NCI-H128 (cell line): ENCODE data around the gene CA10.

ENCODE experiments used
- DNase-seq: peaks from one replicate; lab custom pipeline; 2025; ENCODE audit not compliant: unreplicated experiment; lab: John Stamatoyannopoulos, UW

The CA10 gene

GRCh38 chr17:52049051-52049450 lies 109.5 kb downstream of the CA10 start:
- DNase-seq = no peak

DNA sequence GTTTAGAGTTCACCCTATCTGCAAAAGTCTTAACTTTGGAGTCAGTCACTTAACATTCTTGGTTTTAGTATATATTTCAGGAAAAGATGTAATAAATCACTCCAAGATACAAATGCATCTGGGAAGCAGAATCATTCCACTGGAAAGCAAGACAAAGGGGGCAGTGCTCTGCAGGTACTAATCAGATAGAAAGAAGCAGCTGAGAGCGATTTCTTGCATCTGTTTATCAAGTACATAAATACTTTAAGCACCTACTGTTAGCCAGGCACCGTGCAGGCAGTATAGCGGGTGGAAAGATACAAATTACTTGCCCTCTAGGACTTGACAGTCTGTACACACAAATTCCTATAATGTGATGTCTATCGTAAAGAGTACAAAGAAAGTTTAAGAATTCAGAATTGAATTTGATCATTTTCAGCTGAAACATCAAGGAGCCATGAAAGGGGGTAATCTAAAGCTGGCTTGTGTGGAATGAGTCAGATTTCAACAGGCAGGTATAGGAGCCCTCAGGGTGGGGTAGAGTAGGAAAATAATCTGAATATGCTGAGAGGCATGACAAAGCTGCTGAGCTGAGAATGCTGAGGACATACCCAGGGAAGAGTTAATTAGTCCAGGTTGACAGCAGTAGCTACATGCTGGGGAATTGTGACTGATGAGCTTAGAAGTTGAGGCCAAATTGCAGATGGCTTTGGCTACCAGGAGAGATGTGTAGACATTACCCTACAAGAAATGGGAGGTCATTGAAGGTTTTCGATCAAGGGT lies 110.2 kb downstream of the CA10 start:
- no peak for DNase-seq

DNA sequence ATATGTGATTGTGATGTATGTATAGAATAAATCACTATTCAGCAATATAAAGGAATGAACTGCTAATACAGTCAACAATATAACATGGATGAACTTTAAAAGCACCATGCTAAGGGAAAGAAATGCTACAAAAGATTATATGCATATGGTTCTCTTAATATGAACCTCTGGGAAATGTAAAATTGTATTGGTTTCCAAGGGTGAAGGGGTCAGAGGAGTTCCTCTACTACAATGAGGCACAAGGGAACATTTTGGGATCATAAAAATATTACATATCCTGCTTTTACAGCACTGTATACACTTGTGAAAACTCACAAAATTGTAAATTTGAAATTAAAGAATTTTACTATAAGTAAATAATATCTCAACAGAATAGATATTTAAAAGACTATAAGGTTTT lies 111.4 kb downstream of the CA10 start:
- no peak for DNase-seq

DNA sequence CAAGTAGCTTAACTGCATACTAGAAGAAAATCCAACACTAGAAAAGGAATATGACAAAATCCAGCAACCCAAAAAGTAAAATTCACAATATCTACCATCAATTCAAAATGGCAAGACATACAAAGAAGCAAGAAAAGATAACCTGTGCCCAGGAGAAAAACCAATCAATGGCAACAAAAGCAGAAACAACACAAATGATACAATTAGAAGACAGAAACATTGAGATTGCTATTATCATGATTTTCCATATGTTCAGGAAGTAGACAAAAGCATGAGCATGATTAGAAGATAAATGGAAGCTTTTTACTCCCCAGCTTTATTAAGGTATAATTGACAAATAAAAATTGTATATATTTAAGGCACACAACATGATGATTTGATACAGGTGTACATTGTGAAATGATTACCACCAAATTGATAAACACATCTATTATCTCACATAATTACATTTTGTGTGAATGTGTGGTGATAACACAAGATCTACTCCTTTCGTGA lies 117.3 kb downstream of the CA10 start:
- no peak for DNase-seq

- no peak for DNase-seq
These were observed 122.1 kb downstream of the CA10 start for GRCh38 chr17:52036416-52036815.

DNA sequence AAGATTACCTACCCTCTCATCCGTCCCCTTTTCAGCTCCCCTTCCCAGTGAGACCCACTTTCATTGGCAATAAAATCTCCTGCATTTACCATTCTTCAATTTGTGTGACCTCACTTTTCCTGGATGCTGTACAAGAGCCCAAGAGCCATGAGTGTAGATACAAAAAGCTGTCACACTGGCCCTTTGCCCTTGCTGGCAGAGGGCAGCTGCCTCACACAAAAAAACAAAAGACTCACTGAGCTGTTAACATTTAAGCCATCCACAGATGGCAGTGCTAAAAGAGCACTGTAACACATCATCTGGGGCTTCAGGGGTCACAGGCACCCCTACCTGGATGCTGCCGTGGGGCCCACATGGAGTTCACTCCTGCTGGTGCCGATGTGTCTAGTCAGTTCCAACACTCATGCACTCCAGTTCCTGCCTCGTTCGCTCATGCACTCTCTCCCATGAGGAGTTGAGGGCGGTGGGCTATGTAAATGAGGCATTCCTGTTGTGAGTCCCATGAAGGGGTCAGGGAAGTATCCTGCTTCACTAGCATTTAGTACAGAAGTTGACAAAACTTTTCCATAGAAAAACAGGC lies 123.1 kb downstream of the CA10 start:
- no peak for DNase-seq

GRCh38 chr17:52032454-52032853 lies 126.1 kb downstream of the CA10 start:
- DNase-seq = no peak

DNA sequence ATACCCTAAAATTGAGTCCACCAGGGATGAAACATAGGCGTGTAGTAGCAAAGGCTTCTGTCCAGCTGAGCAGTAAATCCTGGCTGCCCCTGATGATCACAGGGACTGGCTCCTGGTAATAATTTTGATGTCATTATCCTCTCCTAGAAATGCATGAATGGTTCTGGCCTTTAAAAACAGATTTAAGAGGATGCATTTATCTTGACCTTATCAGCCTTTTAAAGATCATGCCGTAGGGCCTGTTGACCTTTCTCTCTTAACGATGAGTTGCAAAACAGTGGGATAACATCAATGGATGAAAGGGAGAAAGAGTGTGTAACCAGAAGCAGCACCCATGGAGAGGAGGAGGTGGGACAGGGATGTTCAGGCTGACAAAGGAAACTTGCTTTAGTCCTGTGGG lies 128.5 kb downstream of the CA10 start:
- no peak for DNase-seq

GRCh38 chr17:52027620-52028295 lies 130.8 kb downstream of the CA10 start:
- no peak for DNase-seq

DNA sequence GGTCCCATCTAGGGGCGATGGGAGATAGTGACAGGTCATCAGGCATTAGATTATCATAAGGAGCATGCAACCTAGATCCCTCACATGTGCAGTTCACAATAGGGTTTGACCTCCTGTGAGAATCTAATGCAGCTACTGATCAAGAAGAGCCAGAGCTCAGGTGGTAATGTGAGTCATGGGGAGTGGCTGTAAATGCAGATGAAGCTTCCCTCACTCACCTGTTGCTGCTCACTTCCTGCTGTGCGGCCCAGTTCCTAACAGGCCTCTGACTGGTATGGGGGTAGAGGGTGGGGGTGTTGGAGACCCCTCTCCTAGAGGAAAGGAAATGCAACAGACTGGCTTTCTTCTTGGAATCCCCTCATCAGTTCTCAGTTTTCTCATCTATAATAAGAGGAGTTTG lies 131.4 kb downstream of the CA10 start:
- DNase-seq = no peak

DNA sequence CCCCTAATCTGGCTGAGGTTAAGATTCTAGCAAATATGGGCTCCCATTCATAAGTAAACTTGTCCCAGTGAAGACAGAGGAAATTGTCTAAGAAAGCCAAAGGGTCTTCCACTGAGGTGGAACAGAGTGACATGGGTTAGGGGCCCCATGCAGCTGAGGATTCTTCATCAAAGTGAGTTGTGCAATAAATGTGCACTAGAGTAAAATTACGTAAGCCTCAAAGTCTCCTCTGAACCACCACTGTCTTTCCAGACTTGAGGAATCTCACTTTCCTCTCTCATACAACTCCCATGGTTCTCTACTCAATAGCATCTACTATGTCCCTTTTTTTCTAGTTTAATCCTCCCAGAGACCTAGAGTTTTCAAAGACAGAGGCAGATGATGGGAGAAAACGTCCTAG lies 132.4 kb downstream of the CA10 start:
- no peak for DNase-seq

DNA sequence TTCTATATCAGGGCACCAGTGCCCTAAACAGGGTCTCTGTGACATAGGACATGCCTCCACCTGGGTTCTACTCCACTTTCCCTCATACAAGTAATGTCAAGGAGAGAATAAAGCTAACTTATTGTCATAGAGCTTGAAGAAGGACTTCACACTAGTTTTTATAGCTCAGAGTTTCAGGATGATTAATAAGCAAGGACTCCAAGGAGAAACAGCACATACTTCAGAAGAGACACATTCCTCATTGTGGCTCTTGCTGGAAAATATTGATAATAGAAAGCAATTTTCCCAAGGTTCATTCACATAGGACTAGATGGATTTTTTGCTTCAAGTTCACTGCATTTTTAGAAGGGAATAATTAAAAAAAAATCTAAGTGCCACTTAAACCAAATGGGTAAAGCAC lies 133.3 kb downstream of the CA10 start:
- DNase-seq = no peak

DNA sequence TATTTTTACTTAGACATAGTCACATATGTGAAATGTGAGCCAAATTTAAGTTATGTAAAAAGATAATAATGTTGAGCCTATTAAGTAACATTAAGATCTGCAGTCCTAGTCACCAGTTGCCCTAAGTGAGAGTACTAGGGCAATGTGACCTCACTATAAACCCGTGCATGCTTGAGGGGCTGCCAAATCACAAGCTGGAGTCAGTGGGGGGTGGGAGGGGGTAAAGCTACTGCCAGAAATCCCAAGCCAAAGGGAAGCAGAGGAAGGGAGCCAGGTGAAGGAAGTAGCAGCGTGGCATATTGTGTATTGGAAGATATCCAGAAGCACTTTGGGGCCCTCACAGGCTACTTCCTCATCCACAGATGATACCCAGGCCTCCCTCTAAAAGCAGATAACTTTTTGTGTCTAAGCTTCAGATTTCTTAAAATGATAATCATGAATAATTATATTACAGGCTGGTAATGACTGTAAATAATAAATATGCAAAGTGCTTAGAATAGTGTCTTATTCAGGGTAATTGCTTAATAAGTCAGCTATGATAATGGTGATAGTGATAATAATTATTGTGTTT lies 134.1 kb downstream of the CA10 start:
- DNase-seq = no peak

- DNase-seq = no peak
These were observed 147.4 kb downstream of the CA10 start for GRCh38 chr17:52011064-52011463.

DNA sequence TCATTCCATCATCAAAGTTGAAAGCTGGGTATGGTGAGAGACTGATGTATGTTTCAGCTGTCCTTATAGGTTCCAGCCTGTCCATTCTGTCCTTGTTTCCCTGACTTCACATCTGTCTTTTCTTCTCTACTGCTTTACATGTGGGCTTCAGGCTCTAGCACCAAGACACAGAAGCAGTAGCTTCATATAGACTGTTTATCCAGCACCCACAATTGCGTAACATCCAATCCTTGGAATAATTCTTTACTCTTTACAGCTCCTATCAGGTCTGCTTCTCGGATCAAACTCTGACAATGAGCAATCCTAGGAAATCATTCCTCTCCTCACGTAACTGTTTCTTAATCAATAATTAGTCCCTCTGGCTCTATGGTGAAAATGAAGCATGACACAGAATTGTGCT lies 158.9 kb downstream of the CA10 start:
- DNase-seq = no peak

GRCh38 chr17:51997723-51998122 lies 160.8 kb downstream of the CA10 start:
- DNase-seq = no peak

GRCh38 chr17:51995797-51996403 lies 162.6 kb downstream of the CA10 start:
- no peak for DNase-seq

- no peak for DNase-seq
These were observed 165.6 kb downstream of the CA10 start for GRCh38 chr17:51992864-51993416.

DNA sequence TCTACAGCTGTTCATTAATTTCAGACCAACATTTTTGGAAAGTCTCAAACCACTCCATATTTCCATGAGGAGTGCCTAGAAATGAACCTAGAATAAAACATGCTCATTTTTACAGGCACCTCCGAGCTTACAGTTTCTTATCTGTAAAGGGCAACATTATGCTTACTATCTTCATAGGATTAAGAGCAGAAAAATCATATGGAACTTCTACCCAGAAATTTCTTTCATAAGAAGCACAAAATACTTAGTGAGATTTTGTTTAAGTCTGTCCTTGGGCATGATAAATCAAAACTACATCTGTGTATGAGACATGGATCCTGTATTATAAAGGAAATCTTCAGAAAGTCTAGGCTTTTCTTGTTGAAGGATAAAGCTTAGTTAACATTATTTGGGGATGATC lies 187.4 kb downstream of the CA10 start:
- no peak for DNase-seq

DNA sequence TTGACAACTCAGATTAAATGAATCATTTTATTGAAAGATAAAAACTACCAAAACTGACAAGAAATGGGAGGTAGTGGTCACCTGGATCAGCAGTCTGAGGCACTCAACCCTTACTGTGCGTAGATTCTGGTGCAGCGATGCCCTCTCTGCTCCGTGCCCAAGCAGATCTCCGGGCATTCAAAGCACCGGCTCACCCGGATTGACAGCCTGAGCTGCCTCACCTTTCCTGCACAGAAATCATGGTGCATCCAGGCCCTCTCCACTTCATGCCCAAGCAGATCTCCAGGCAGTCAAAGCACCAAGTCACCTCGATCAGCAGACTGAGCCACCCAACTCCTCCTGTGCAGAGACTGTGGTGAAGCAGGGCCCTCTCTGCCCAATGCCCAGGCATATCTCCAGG lies 196.8 kb downstream of the CA10 start:
- no peak for DNase-seq

DNA sequence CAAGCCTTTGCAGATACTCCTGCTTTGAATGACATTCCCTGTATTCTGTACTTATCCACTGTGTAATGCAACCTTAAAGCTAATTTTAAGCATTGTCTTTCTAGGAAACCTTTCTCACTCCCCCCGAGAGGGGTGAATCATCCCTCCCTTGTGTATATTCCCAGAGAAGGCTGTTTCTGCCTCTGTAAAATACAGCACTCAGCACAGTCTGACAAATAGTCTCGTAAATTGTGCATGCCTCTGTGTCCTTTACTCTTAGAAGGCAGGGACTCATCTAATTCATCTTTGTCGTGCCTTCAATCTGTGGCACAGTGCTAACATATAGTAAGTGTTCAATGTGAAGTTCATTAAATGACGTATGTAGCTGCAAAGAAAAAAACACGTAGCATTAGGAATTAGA lies 200.7 kb downstream of the CA10 start:
- no peak for DNase-seq
